ENCODE results near the gene CAPN5. TPM values are rescaled to one million over a fixed set of nuclear protein-coding genes. Genes with fewer than 3 reads are reported as not detected.
"Not testable (repeated sequence)": the region's sequence is repeated elsewhere in the genome, so short reads cannot be mapped to it uniquely, and the experiment has no call there.

CAPN5 gene
- total RNA-seq, 1 donor from 2014 or later, result 0.71 TPM

DNA sequence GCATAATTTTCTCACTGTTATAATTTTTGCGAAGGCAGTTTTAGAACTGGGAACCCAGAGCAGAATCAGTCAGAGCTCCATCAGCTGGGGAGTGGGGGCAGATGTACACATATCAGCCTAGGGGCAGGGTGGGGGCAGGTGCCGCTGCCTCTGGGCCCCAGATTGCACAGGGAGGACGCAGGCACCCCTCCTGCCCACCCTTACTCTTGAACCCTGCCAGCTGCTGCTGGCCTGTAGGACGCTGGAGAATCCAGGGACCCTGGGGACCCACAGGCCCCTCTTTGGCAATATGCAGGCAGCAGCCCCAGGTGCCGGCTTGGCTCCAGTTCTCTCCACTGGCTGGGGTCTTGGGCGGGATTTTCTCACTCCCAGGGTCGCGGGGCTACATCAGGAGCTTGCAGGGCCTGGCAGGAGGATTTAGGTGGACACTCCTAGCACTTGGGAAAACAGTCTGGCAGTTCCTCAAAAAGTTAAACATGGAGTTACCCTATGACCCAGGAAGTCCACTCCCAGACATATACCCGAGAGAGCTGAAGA is 8.8 kb upstream of the CAPN5 start:
- intact Hi-C loops (cut with micrococcal nuclease), result no loop called here
- ATAC-seq (ENCODE audit: low read depth) (no peak), DNase-seq (no peak)
- CTCF ChIA-PET, result interaction anchor here (1.9 kb wide), 1 partner anchor 10 kb away, joined by 5 read pairs; no protein-coding TSS in a partner anchor
- TF ChIP-seq, protein P1, sequence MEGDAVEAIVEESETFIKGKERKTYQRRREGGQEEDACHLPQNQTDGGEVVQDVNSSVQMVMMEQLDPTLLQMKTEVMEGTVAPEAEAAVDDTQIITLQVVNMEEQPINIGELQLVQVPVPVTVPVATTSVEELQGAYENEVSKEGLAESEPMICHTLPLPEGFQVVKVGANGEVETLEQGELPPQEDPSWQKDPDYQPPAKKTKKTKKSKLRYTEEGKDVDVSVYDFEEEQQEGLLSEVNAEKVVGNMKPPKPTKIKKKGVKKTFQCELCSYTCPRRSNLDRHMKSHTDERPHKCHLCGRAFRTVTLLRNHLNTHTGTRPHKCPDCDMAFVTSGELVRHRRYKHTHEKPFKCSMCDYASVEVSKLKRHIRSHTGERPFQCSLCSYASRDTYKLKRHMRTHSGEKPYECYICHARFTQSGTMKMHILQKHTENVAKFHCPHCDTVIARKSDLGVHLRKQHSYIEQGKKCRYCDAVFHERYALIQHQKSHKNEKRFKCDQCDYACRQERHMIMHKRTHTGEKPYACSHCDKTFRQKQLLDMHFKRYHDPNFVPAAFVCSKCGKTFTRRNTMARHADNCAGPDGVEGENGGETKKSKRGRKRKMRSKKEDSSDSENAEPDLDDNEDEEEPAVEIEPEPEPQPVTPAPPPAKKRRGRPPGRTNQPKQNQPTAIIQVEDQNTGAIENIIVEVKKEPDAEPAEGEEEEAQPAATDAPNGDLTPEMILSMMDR (IDR thresholded peaks at IDR 0.05), result no peak
- H3K4me3 Mint-ChIP-seq, result no peak overlapping the region
- no peaks in the 10 kb centered on the region for H3K27me3 Mint-ChIP-seq
- H3K9me3 Mint-ChIP-seq, result peaks cover 6% of the 10 kb centered on the region
- POLR2A ChIA-PET, result no interaction called here
- no peak overlapping the region for H3K27ac Mint-ChIP-seq
- no peaks in the 10 kb centered on the region for H3K36me3 Mint-ChIP-seq (ENCODE audit: low read depth)
- no peaks in the 10 kb centered on the region for H3K4me1 Mint-ChIP-seq

DNA sequence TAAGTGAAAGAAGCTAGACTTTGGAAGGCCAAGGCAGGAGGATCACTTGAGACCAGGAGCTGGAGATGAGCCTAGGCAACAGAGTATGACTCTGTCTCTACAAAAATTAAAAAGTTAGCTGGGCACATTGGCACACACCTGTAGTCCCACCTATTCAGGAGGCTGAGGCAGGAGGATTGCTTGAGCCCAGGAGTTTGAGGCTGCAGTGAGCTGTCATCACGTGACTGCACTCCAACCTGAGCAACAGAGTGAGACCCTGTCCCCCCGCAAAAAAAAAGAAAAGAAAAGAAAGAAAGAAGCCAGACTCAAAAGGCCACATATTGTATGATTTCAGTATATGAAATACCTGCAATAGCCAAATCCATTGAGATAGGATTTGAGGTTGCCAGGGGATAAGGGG is 7.9 kb upstream of the CAPN5 start:
- no peak for ATAC-seq (ENCODE audit: low read depth)
- ChIA-PET CTCF (interaction anchor here (1.9 kb wide), 1 partner anchor 11 kb away, joined by 5 read pairs; no protein-coding TSS in a partner anchor), POLR2A (no interaction called here)
- no peak for DNase-seq
- Mint-ChIP-seq H3K27ac (no peak overlapping the region), H3K4me1 (no peaks in the 10 kb centered on the region), H3K36me3 (ENCODE audit: low read depth) (no peaks in the 10 kb centered on the region), H3K9me3 (peaks cover 6% of the 10 kb centered on the region), H3K4me3 (no peak overlapping the region), H3K27me3 (no peaks in the 10 kb centered on the region)
- TF ChIP-seq, protein P1 (IDR thresholded peaks at IDR 0.05), result no peak
- intact Hi-C loops (cut with micrococcal nuclease), result no loop called here

DNA sequence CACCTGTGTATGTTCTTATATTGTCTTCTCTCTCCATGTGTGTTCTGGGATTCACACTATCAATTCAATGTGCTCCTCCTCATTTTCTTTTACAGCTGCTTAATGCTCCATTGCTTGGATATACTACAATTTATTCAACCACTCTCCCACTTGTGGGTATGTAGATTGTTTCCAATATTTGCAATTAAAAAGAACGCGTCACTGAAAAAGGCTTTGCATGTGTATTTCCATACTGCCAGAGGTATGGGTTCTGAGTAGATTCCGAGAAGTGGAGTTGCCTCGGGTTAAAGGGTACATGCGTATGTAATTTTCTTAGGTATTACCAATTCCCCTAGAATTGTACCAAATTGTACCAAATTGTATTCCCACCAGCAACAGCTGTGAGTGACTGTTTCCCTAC is 7.0 kb upstream of the CAPN5 start:
- DNase-seq, result no peak
- ChIA-PET CTCF (no interaction called here), POLR2A (no interaction called here)
- H3K4me1 Mint-ChIP-seq, result no peaks in the 10 kb centered on the region
- intact Hi-C loops (cut with micrococcal nuclease), result loop anchor here (10.0 kb wide), 1 partner anchor 415 kb away; the partner anchor contains the start of gene PAK1
- H3K27me3 Mint-ChIP-seq, result no peaks in the 10 kb centered on the region
- no peak overlapping the region for H3K4me3 Mint-ChIP-seq
- ATAC-seq (ENCODE audit: low read depth), result no peak
- no peak overlapping the region for H3K27ac Mint-ChIP-seq
- H3K36me3 Mint-ChIP-seq (ENCODE audit: low read depth), result no peaks in the 10 kb centered on the region
- TF ChIP-seq, protein P1 (IDR thresholded peaks at IDR 0.05), result no peak
- peaks cover 6% of the 10 kb centered on the region for H3K9me3 Mint-ChIP-seq

DNA sequence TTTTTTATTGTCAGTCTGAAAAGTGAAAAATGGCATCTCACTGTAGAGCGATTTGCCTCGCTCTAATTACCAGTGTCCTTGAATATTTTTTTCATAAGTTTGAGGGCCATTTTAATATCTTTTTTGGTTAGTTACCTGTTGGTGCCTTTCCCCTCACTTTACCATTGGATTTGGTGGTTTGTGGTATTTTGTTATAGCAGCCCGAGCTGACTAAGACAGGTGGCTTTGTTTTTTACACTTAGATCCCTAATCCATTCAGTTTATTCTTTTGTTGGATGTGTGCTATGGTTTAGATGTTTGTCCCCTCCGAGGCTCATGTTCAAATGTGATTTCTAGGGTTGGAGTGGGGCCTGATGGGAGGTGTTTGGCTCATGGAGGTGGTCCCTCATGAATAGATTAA is 6.5 kb upstream of the CAPN5 start:
- no peak for ATAC-seq (ENCODE audit: low read depth)
- no peak overlapping the region for H3K27ac Mint-ChIP-seq
- no peaks in the 10 kb centered on the region for H3K36me3 Mint-ChIP-seq (ENCODE audit: low read depth)
- no peak for DNase-seq
- POLR2A ChIA-PET, result no interaction called here
- H3K4me1 Mint-ChIP-seq, result no peaks in the 10 kb centered on the region
- no peak overlapping the region for H3K4me3 Mint-ChIP-seq
- intact Hi-C loops (cut with micrococcal nuclease), result loop anchor here (10.0 kb wide), 1 partner anchor 415 kb away; the partner anchor contains the start of gene PAK1
- CTCF ChIA-PET, result no interaction called here
- H3K9me3 Mint-ChIP-seq, result peaks cover 6% of the 10 kb centered on the region
- no peaks in the 10 kb centered on the region for H3K27me3 Mint-ChIP-seq
- TF ChIP-seq, protein P1 (IDR thresholded peaks at IDR 0.05), result no peak

DNA sequence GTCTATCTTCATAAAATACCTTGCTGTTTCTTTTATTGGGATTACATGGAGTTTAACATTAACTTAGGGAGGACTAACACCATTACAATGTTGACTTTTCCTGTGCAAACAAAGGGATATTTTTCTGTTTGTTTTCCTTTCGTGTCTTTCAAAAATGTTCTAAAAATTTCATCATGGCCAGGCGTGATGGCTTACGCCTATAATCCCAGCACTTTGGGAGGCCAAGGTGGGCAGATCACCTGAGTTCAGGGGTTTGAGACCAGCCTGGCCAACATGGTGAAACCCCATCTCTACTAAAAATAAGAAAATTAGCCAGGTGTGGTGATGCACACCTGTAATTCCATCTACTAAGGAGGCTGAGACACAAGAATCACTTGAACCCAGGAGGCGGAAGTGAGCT is 5.5 kb upstream of the CAPN5 start:
- CTCF ChIA-PET; H3K27ac Mint-ChIP-seq; H3K9me3 Mint-ChIP-seq; POLR2A ChIA-PET; H3K4me1 Mint-ChIP-seq; H3K36me3 Mint-ChIP-seq (ENCODE audit: low read depth); DNase-seq; H3K4me3 Mint-ChIP-seq; H3K27me3 Mint-ChIP-seq; ATAC-seq (ENCODE audit: low read depth): not testable (repeated sequence)
- intact Hi-C loops (cut with micrococcal nuclease), result loop anchor here (10.0 kb wide), 1 partner anchor 414 kb away; the partner anchor contains the start of gene PAK1

DNA sequence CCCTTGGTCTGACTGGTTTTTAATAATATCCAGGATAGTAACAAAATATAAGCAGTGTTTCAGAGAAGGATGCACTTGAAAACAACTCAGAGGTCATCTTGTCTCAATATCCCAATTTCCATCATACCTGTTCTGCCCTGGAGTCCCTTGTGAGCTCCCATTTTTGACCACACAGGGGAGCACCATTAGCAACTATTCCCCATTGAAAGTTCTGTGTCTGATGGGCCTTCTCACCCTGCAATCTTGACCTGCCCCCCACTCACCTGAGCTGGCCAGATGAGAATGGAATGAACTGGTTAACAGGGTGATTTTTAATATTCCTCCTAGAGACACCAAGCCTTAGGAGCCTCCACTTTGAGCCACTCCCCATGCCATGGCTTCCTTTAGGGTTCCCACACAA is 3.8 kb upstream of the CAPN5 start:
- ChIA-PET CTCF (interaction anchor here (1.2 kb wide), 1 partner anchor 15 kb away, joined by 3 read pairs; no protein-coding TSS in a partner anchor), POLR2A (no interaction called here)
- ATAC-seq (ENCODE audit: low read depth), result no peak
- DNase-seq, result no peak
- Mint-ChIP-seq H3K4me1 (peaks cover 10% of the 10 kb centered on the region), H3K9me3 (peaks cover 3% of the 10 kb centered on the region), H3K27me3 (no peaks in the 10 kb centered on the region), H3K27ac (no peak overlapping the region), H3K36me3 (ENCODE audit: low read depth) (no peaks in the 10 kb centered on the region), H3K4me3 (no peak overlapping the region)
- intact Hi-C loops (cut with micrococcal nuclease), result loop anchor here (10.0 kb wide), 1 partner anchor 412 kb away; the partner anchor contains the start of gene PAK1
- TF ChIP-seq, protein P1 (IDR thresholded peaks at IDR 0.05), result no peak
